ENCODE data around the gene MAPK12. TPM values are rescaled to one million over a fixed set of nuclear protein-coding genes. Genes with fewer than 3 reads are reported as not detected.

MAPK12 gene
- total and polyA plus RNA-seq, 9 of the 15 experiments (the other 6 are each of a cell fraction or from before 2014, with no cell fraction given) = 0.79 to 71.5 (median 32.8) TPM

GRCh38 chr22:50305923-50306566 lies 44.6 kb upstream of the MAPK12 start:
- FAIRE-seq (no peak), DNase-seq (ENCODE audit: extremely low read depth in 1 of 4, low spot score in 3 of 4) (peak; percentile 23 to 48 (median 38)), ATAC-seq (no peak)
- H3K9me1 ChIP-seq (ENCODE audit: control insufficient read depth, insufficient read depth, low read length) = no peaks in the 10 kb centered on the region
- in situ Hi-C loops (cut with MboI) (no loop called here), intact Hi-C loops (cut with micrococcal nuclease) (no loop called here)
- 26% methylated on average over 7 of the region's 21 CpGs for WGBS (ENCODE audit: insufficient coverage, low coverage, missing lambda C conversion rate)
- peak overlapping the region; percentile 62; the same call in 2 of the 3 replicates for H3K27ac ChIP-seq (ENCODE audit: extremely low read depth, low read depth, low read length)
- H3K79me2 ChIP-seq (ENCODE audit: control insufficient read depth, insufficient read depth, low read length) = peaks cover 52% of the 10 kb centered on the region
- H3K4me1 ChIP-seq (replicated peaks in 1 of 2; ENCODE audit: control insufficient read depth in 2 of 2, insufficient read depth in 2 of 2, low read length in 2 of 2) = peaks cover 34 to 91% of the 10 kb centered on the region in 2 experiments
- H2AFZ ChIP-seq (ENCODE audit: low read depth, low read length) = no peak overlapping the region
- ChIA-PET POLR2A (interaction anchor here (0.6 to 2.5 kb wide), 3 partner anchors 12 to 34 kb away, joined by 3 to 11 read pairs (median 3); no protein-coding TSS in a partner anchor), CTCF (ENCODE audit: low intra/inter-chr PET ratio) (no interaction called here)
- H3K4me3 ChIP-seq = peak overlapping the region; percentile 59
- BruUV-seq (replicated peaks) = TSS peak; percentile 31
- H3K36me3 ChIP-seq (ENCODE audit: control insufficient read depth, insufficient read depth, low read length) = no peaks in the 10 kb centered on the region
- peak overlapping the region; percentile 61 for H3K4me2 ChIP-seq (ENCODE audit: insufficient read depth, low read length)
- H3K9me3 ChIP-seq (replicated peaks; ENCODE audit: control insufficient read depth, insufficient read depth, low read depth, low read length) = no peaks in the 10 kb centered on the region
- peak overlapping the region; percentile 75 to 91; a peak in 3 of 4 replicates for H3K9ac ChIP-seq (ENCODE audit: insufficient read depth in 1 of 2, low read depth in 2 of 2, low read length in 2 of 2)
- TF ChIP-seq HNRNPL (IDR thresholded peaks at IDR 0.05; ENCODE audit: low read depth, low read length) (no peak), ZNF217 (CRISPR knock-in tag; IDR thresholded peaks at IDR 0.05) (no peak), NR2C2 (CRISPR knock-in tag; IDR thresholded peaks at IDR 0.05) (no peak), NR2C2 (tag; IDR thresholded peaks at IDR 0.05) (peak; percentile 44; the same call in 1 of the 2 replicates), HNRNPH1 (optimal IDR thresholded peaks at IDR 0.05; ENCODE audit: low read depth, low read length) (no peak), MAFG (tag; conservative IDR thresholded peaks at IDR 0.05) (peak; percentile 48), C11orf30 (IDR thresholded peaks at IDR 0.05; ENCODE audit: low read depth) (peak; percentile 78), MEIS2 (IDR thresholded peaks at IDR 0.05; ENCODE audit: partially characterized antibody) (peak; percentile 10), ZNF79 (CRISPR knock-in tag; IDR thresholded peaks at IDR 0.05; ENCODE audit: low read depth) (no peak), EGR1 (conservative IDR thresholded peaks at IDR 0.05) (peak; percentile 46; the same call in 1 of the 2 replicates), VEZF1 (CRISPR knock-in tag; IDR thresholded peaks at IDR 0.05) (peak; percentile 39), MIER1 (IDR thresholded peaks at IDR 0.05; ENCODE audit: low read depth) (no peak), MTA1 (IDR thresholded peaks at IDR 0.05; ENCODE audit: borderline replicate concordance) (no peak), ZNF197 (CRISPR knock-in tag; IDR thresholded peaks at IDR 0.05; ENCODE audit: low read depth) (no peak), KDM2B (CRISPR knock-in tag; IDR thresholded peaks at IDR 0.05) (no peak), GABPA (tag; conservative IDR thresholded peaks at IDR 0.05; ENCODE audit: low read depth) (peak; percentile 33; the same call in 1 of the 2 replicates), NFIC (IDR thresholded peaks at IDR 0.05) (peak; percentile 63), ZNF316 (IDR thresholded peaks at IDR 0.05) (peak; percentile 79), GABPB2 (CRISPR knock-in tag; conservative IDR thresholded peaks at IDR 0.05) (no peak)
- TF ChIP-seq, protein P1, sequence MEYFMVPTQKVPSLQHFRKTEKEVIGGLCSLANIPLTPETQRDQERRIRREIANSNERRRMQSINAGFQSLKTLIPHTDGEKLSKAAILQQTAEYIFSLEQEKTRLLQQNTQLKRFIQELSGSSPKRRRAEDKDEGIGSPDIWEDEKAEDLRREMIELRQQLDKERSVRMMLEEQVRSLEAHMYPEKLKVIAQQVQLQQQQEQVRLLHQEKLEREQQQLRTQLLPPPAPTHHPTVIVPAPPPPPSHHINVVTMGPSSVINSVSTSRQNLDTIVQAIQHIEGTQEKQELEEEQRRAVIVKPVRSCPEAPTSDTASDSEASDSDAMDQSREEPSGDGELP (CRISPR knock-in tag; IDR thresholded peaks at IDR 0.05; ENCODE audit: borderline replicate concordance) = peak; percentile 43; the same call in 1 of the 2 replicates
- no peaks in the 10 kb centered on the region for H4K20me1 ChIP-seq (replicated peaks; ENCODE audit: control insufficient read depth, insufficient read depth, low read length)
- H3K27me3 ChIP-seq (ENCODE audit: control insufficient read depth in 2 of 2, insufficient read depth in 2 of 2, low read length in 2 of 2) = no peaks in the 10 kb centered on the region
